SK-N-SH (cell line): ENCODE results near the gene GSE1. TPM values are rescaled to one million over a fixed set of nuclear protein-coding genes. Genes with fewer than 3 reads are reported as not detected.

Experiments used
- CTCF ChIA-PET: fragments of 300-600, 350-600 bp; formaldehyde crosslinking; extraction: SDS; loops from one replicate; lab custom pipeline; 2021; lab: Yijun Ruan, JAX
- POLR2A ChIA-PET: fragments of 350-600 bp; sonication (Branson Sonifier 250); formaldehyde crosslinking; extraction: SDS; loops from one replicate; lab custom pipeline; 2020; ENCODE audit warnings: antibody characterized with exemption, inconsistent platforms; lab: Yijun Ruan, JAX
- DNase-seq: peaks from one replicate; pipeline ENCODE4 v3.0.0; 2012
- H2AFZ ChIP-seq: fragments of 200-600 bp; sonication (generic); 2 replicates; pipeline ENCODE4 v1.8.1; 2016; ENCODE audit warnings: antibody characterized with exemption, mild to moderate bottlenecking, low read depth
- H3F3A ChIP-seq: fragments of 200-600 bp; sonication (generic); replicated peaks from 2 replicates; pipeline ENCODE3; 2016; ENCODE audit warnings: antibody characterized with exemption, mild to moderate bottlenecking; ENCODE audit not compliant: insufficient read depth
- H3K27ac ChIP-seq, 2 experiments: fragments of 200-500 bp in 1 of 2; fragments of 200-600 bp in 1 of 2; sonication (Bioruptor generic) in 1 of 2; sonication (generic), shearing (Covaris generic) in 1 of 2; 2 replicates each; pipeline versions ENCODE4 v1.5.1 to v1.6.1; 2014 to 2016; ENCODE audit warnings: low read depth in 2 of 2, inconsistent platforms in 1 of 2, low read length in 1 of 2, mild to moderate bottlenecking in 1 of 2, mixed read lengths in 1 of 2
- H3K27me3 ChIP-seq: fragments of 200-600 bp; sonication (generic), shearing (Covaris generic); 2 replicates; pipeline ENCODE4 v1.6.1; 2016; ENCODE audit warnings: mixed run types; ENCODE audit not compliant: insufficient read depth
- H3K36me3 ChIP-seq, 2 experiments: fragments of 200-500 bp in 1 of 2; fragments of 200-600 bp in 1 of 2; sonication (Bioruptor generic) in 1 of 2; sonication (generic) in 1 of 2; replicated peaks in 1 of 2; 2 replicates each; pipeline versions ENCODE3 to v1.5.1; 2014 to 2016; ENCODE audit warnings: low read length in 1 of 2, mild to moderate bottlenecking in 1 of 2; ENCODE audit not compliant: insufficient read depth in 2 of 2, control insufficient read depth in 1 of 2
- H3K4me1 ChIP-seq, 2 experiments: fragments of 200-500 bp in 1 of 2; fragments of 200-600 bp in 1 of 2; sonication (Bioruptor generic) in 1 of 2; sonication (generic), shearing (Covaris generic) in 1 of 2; 2 replicates each; pipeline versions ENCODE4 v1.5.1 to v1.6.1; 2014 to 2016; ENCODE audit warnings: low read depth in 1 of 2, low read length in 1 of 2, mixed run types in 1 of 2; ENCODE audit not compliant: insufficient read depth in 2 of 2, control insufficient read depth in 1 of 2
- H3K4me2 ChIP-seq: fragments of 200-600 bp; sonication (generic), shearing (Covaris generic); 2 replicates; pipeline ENCODE4 v1.6.1; 2017; ENCODE audit warnings: mixed run types
- H3K4me3 ChIP-seq, 2 experiments: fragments of 200-500 bp in 1 of 2; fragments of 200-600 bp in 1 of 2; sonication (Bioruptor generic) in 1 of 2; sonication (generic), shearing (Covaris generic) in 1 of 2; 2 replicates each; pipeline versions ENCODE4 v1.5.1 to v1.8.1; 2014 to 2016; ENCODE audit warnings: low read depth in 2 of 2, inconsistent platforms in 1 of 2, low read length in 1 of 2, mild to moderate bottlenecking in 1 of 2, mixed read lengths in 1 of 2, moderate library complexity in 1 of 2
- H3K79me2 ChIP-seq: fragments of 200-600 bp; sonication (generic); 2 replicates; pipeline ENCODE4 v1.8.1; 2017; ENCODE audit warnings: mild to moderate bottlenecking; ENCODE audit not compliant: insufficient read depth
- H3K9ac ChIP-seq: fragments of 200-600 bp; sonication (generic); 2 replicates; pipeline ENCODE4 v1.6.1; 2017; ENCODE audit warnings: mixed run types
- H3K9me2 ChIP-seq: fragments of 200-600 bp; sonication (generic); 2 replicates; pipeline ENCODE4 v1.6.1; 2017; ENCODE audit warnings: mixed run types
- H3K9me3 ChIP-seq: fragments of 200-600 bp; sonication (generic); 2 replicates; pipeline ENCODE4 v1.6.1; 2017; ENCODE audit warnings: mixed run types, mild to moderate bottlenecking, moderate library complexity
- H4K20me1 ChIP-seq: fragments of 200-600 bp; sonication (generic); 2 replicates; pipeline ENCODE4 v1.6.1; 2017; ENCODE audit warnings: mild to moderate bottlenecking, mixed run types; ENCODE audit not compliant: insufficient read depth
- CHD2 ChIP-seq: fragments of 150-350 bp; IDR thresholded peaks from 2 replicates; pipeline ENCODE4 v1.6.1; 2018; ENCODE audit warnings: low read length; ENCODE audit not compliant: partially characterized antibody
- EZH2phosphoT487 ChIP-seq: fragments of 200-600 bp; sonication (generic); IDR thresholded peaks from 2 replicates; pipeline ENCODE4 v1.6.1; 2017; ENCODE audit warnings: low read depth, mixed run types, mild to moderate bottlenecking, antibody characterized with exemption, moderate library complexity, borderline replicate concordance
- FOSL2 ChIP-seq: IDR thresholded peaks from 2 replicates; pipeline ENCODE4 v1.4.0; 2012; ENCODE audit warnings: low read depth, mild to moderate bottlenecking, moderate library complexity, borderline replicate concordance
- FOXM1 ChIP-seq: IDR thresholded peaks from 2 replicates; pipeline ENCODE4 v1.4.0; 2012; ENCODE audit warnings: low read depth, mild to moderate bottlenecking
- GABPA ChIP-seq: IDR thresholded peaks from 2 replicates; pipeline ENCODE4 v1.4.0; 2012; ENCODE audit warnings: low read depth, mild to moderate bottlenecking
- GATA2 ChIP-seq: sonication (generic); formaldehyde crosslinking; IDR thresholded peaks from 2 replicates; pipeline ENCODE4 v1.5.0; 2020; ENCODE audit warnings: mild to moderate bottlenecking, missing genetic modification reagents
- MEF2A ChIP-seq: IDR thresholded peaks from 2 replicates; pipeline ENCODE4 v1.4.0; 2012; ENCODE audit warnings: low read depth, borderline replicate concordance
- NRF1 ChIP-seq: IDR thresholded peaks from 2 replicates; pipeline ENCODE4 v1.6.1; 2012; ENCODE audit warnings: low read depth, mild to moderate bottlenecking, low read length
- POLR2AphosphoS5 ChIP-seq: IDR thresholded peaks from 2 replicates; pipeline ENCODE4 v1.6.1; 2012; ENCODE audit warnings: low read depth, low read length
- RAD21 ChIP-seq: IDR thresholded peaks from 2 replicates; pipeline ENCODE4 v1.6.1; 2012; ENCODE audit warnings: mild to moderate bottlenecking, low read length
- RCOR1 ChIP-seq: fragments of 150-350 bp; IDR thresholded peaks from 2 replicates; pipeline ENCODE4 v1.6.1; 2017; ENCODE audit warnings: antibody characterized with exemption, low read length
- SIN3A ChIP-seq: IDR thresholded peaks from 2 replicates; pipeline ENCODE4 v1.6.1; 2012; ENCODE audit warnings: low read depth, mild to moderate bottlenecking, low read length, moderate library complexity, borderline replicate concordance
- TAF1 ChIP-seq: IDR thresholded peaks from 2 replicates; pipeline ENCODE4 v1.6.1; 2012; ENCODE audit warnings: low read depth, mild to moderate bottlenecking, low read length, moderate library complexity, borderline replicate concordance
- TCF12 ChIP-seq: IDR thresholded peaks from 2 replicates; pipeline ENCODE4 v1.4.0; 2012
- USF2 ChIP-seq: fragments of 150-350 bp; IDR thresholded peaks from 2 replicates; pipeline ENCODE4 v1.6.1; 2017; ENCODE audit warnings: antibody characterized with exemption, low read length, low read depth, borderline replicate concordance
- ZBTB33 ChIP-seq: IDR thresholded peaks from 2 replicates; pipeline ENCODE4 v1.4.0; 2012; ENCODE audit warnings: low read depth, borderline replicate concordance
- WGBS: methylation state at CpG from one replicate; pipeline ENCODE4 v1.1.6; 2017; ENCODE audit warnings: low lambda C conversion rate; 5-methylcytosine and 5-hydroxymethylcytosine counted together
- polyA plus RNA-seq, 3 experiments: library from polyadenylated mRNA; depleted of rRNA; stranded (reverse); fragments of >200 nt; gene quantifications; 2 replicates each; pipeline ENCODE4 v1.2.3, GENCODE V29; 2012
- TF ChIP-seq, protein P1 (sequence below): IDR thresholded peaks from 2 replicates; pipeline ENCODE4 v1.4.0; 2012; ENCODE audit warnings: low read depth, borderline replicate concordance
- TF ChIP-seq, protein P2 (sequence below): IDR thresholded peaks from 2 replicates; pipeline ENCODE4 v1.4.0; 2012; ENCODE audit warnings: low read depth

GSE1 gene
- polyA plus RNA-seq, 1 of the 3 experiments (the other 2 are of a cell fraction) = 26.5 TPM

DNA sequence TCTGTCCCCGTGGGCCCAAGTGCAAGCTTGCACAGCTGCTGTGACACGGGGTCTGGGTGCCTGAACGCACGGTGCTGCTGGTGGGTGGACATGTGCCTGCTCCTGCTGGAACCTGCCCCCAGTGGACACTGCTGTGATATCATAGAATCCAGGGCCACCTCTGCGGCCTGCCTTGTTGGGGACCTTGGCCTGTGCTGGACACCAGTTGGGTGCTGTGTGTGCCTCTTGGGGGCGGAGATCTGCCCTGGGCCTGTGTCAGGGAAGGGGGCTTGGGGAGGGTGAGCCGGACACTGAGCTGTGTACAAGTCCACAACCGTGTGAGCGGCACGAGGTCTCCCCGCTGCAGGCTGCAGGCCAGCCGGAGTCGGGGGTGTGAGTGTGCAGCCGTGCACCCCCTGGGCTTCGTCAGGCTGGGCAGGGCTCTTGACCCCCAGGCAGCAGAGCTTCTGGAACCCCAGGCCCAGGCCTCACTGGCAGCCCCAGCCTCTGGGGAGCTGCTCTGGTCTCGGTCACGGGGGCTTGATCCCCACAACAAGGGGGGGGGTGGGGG is 33.3 kb downstream of the GSE1 start:
- POLR2A ChIA-PET = no interaction called here
- DNase-seq = no peak
- 88% methylated on average over 4 of the region's 17 CpGs for WGBS

DNA sequence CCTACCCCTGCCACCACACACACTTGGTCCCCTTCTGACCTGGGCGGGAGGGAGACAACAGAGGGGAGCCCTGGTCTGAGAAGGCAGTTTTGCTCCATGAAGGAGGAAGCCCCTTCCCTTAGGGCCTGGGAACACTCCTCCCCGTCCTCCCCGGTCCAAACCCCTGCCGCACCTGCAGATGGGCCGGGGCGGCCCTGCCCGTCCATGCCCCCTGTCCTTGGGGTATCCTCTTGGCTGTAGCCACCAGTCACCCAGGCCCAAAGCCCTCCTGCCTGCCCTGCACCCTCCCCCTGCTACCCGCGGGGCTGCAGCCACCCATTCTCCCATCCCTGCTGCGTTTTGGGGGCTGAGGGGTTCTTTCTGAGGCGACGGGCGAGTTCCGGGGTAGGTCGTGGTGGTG is 33.9 kb downstream of the GSE1 start:
- Histone ChIP-seq H3K36me3 (peaks cover 0 to 34% of the 10 kb centered on the region in 2 experiments), H3K79me2 (peaks cover 10% of the 10 kb centered on the region; the same call in 1 of the 2 replicates), H3K27ac (no peak overlapping the region; a peak in 1 of 4 replicates), H3K4me3 (no peak overlapping the region), H3F3A (peaks cover under 1% of the 10 kb centered on the region), H3K27me3 (no peaks in the 10 kb centered on the region), H3K4me2 (no peak overlapping the region), H3K9me2 (no peaks in the 10 kb centered on the region), H3K9ac (no peak overlapping the region), H2AFZ (no peak overlapping the region), H3K4me1 (peaks cover 10 to 71% of the 10 kb centered on the region in 2 experiments; a peak in 3 of 4 replicates), H3K9me3 (no peaks in the 10 kb centered on the region), H4K20me1 (peaks cover 83% of the 10 kb centered on the region)
- WGBS = 94% methylated on average over 6 of the region's 15 CpGs
- CTCF ChIA-PET = no interaction called here
- TF ChIP-seq ZBTB33 (no peak), TCF12 (no peak), POLR2AphosphoS5 (no peak), NRF1 (no peak), GATA2 (CRISPR knock-in tag) (no peak), USF2 (no peak), RAD21 (no peak), RCOR1 (no peak)
- TF ChIP-seq, protein P1, sequence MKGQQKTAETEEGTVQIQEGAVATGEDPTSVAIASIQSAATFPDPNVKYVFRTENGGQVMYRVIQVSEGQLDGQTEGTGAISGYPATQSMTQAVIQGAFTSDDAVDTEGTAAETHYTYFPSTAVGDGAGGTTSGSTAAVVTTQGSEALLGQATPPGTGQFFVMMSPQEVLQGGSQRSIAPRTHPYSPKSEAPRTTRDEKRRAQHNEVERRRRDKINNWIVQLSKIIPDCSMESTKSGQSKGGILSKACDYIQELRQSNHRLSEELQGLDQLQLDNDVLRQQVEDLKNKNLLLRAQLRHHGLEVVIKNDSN = no peak
- POLR2A ChIA-PET = no interaction called here
- no peak for DNase-seq

More for the DNA sequence above, 33.3 kb downstream of the GSE1 start:
- Histone ChIP-seq H3K4me1 (peaks cover 4 to 66% of the 10 kb centered on the region in 2 experiments; a peak in 2 of 4 replicates), H3K9me3 (no peaks in the 10 kb centered on the region), H3K9ac (no peak overlapping the region), H3K79me2 (peaks cover 14% of the 10 kb centered on the region; the same call in 1 of the 2 replicates), H3K4me2 (no peak overlapping the region), H2AFZ (no peak overlapping the region), H3K27me3 (no peaks in the 10 kb centered on the region), H4K20me1 (peaks cover 83% of the 10 kb centered on the region), H3K4me3 (no peak overlapping the region), H3K27ac (no peak overlapping the region; a peak in 1 of 4 replicates), H3K36me3 (peaks cover 0 to 36% of the 10 kb centered on the region in 2 experiments), H3K9me2 (no peaks in the 10 kb centered on the region), H3F3A (no peaks in the 10 kb centered on the region)
- CTCF ChIA-PET = no interaction called here
- TF ChIP-seq SIN3A = no peak
- TF ChIP-seq MEF2A = no peak
- TF ChIP-seq RAD21 = no peak
- no peak for TF ChIP-seq EZH2phosphoT487
- no peak for TF ChIP-seq GABPA
- no peak for TF ChIP-seq USF2
- TF ChIP-seq FOXM1 = no peak
- TF ChIP-seq, protein P2, sequence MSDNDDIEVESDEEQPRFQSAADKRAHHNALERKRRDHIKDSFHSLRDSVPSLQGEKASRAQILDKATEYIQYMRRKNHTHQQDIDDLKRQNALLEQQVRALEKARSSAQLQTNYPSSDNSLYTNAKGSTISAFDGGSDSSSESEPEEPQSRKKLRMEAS = no peak
- TF ChIP-seq FOSL2 = no peak
- TF ChIP-seq TAF1 = no peak
- no peak for TF ChIP-seq GATA2 (CRISPR knock-in tag)
- no peak for TF ChIP-seq CHD2
